HG02588 (cell line): Measurements from ENCODE around the gene CREB1.

Experiments
- ATAC-seq: cut with Tn5 transposase; IDR thresholded peaks from one replicate; pipeline ENCODE4 v1.9.1; 2021; ENCODE audit warnings: mild to moderate bottlenecking, moderate library complexity; ENCODE audit not compliant: unreplicated experiment

Gene CREB1

GRCh38 chr2:207539470-207539869 lies 9.7 kb downstream of the CREB1 start:
- no peak for ATAC-seq

GRCh38 chr2:207540431-207540830 lies 10.7 kb downstream of the CREB1 start:
- ATAC-seq: no peak

DNA sequence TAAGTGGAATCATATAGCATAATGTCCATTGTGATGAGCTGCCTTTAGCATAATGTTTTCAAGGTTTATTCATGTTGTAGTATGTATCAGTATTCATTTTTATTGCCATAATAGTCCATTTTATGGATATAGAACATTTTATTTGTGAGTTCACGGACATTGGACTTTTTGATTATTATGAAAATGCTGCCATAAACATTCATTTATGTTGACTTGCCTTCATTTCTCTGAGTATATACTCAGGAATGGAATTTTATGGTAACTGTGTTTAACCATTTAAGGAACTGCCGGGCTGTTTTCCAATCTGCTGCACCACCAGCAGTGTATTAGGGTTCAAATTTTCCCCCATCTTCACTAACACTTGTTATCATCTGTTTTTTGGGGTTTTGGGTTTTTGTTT lies 12.2 kb downstream of the CREB1 start:
- no peak for ATAC-seq

- ATAC-seq: no peak
Measured at GRCh38 chr2:207543272-207543671, 13.5 kb downstream of the CREB1 start.

- no peak for ATAC-seq
Measured at GRCh38 chr2:207546822-207547221, 17.1 kb downstream of the CREB1 start.

DNA sequence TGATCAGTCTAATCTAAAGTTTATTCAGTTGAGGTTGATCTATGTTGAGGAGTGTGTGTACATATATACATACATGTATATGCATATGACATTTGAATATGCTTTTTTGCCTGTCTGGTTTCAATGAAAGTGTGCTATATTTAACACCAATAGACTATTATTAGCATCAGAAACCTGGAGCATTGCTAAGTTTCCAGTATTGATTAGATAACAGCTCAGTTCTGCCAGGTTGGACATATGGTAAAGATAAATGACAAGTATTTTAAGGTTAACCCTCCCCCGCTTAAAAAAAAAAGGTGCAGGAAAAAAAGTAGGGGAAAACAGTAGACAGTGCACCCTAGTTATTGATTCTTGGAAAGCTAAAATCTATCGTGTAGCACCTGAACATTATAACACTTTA lies 19.4 kb downstream of the CREB1 start:
- ATAC-seq: no peak

DNA sequence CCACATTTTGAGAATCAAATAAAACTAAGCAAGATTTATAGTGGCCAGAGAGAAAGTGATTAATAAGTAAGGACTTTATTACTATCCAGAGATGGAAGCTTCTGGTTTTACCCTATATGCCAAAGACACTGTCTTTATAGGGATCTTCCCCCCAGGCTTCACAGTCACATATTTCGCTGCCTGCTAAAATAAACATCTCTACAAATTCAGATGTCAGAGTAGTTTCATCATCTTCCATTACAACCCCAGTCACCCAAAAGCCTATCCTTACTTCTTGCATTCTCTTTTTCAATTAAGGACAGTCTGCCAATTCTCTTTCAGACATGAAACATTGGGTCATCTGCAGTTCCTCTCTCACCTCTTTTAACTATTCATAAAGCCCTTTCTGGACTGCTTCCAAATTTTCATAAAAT lies 28.3 kb downstream of the CREB1 start:
- ATAC-seq: no peak

GRCh38 chr2:207561386-207562080 lies 31.8 kb downstream of the CREB1 start:
- no peak for ATAC-seq

DNA sequence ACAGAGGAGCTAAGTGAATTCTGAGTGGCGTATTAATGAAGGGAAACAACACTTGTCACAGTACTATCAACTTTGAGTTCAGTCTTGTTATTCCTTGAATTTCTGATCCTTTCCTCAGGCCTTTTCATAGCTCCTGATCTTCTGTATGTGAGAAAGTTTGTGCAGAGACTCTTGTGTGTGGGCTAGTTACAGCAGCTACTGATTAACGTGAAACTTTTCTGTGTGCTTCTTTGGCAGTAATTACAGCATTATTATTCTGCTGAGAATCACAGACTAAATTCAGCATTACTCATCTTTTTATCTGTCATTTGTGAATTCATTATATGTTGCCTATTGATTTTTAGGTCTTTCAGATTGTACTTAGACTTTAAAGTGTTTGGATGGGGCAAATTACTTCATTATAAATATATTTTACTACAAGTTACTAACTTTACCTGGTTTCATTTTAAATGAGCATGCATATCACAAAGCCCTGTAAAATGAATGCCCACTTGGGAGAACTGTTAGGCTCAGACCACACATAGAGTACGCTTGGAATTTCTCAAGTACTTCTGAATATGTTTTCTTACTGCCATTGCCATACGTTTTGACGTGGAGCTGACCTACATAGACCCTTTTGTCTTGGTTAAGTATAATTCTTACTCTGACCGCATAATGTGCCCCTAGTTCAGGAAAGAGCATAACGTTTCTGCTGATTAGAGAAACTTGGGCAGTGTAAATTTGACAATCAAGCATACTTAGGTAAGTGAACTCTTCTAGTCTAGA lies 36.2 kb downstream of the CREB1 start:
- ATAC-seq: no peak

DNA sequence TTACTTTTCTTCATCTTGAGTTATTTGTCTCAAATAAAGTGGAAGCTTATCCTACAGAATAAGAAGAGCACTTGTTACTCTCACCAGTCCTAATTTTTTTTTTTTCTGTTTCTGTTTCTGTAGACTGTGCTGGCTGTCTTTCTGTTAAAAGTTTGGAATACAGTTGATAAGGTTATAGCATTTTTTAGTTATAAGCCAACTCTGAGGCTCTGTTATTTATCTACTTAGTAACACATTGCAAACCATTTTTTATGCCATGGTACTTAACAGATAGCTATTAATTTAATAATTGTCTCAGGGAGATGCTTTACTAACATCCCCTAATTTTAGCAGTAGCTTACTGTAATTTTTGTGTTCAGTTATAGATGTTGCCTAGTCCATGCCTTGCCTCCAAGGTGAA lies 37.9 kb downstream of the CREB1 start:
- ATAC-seq: no peak

DNA sequence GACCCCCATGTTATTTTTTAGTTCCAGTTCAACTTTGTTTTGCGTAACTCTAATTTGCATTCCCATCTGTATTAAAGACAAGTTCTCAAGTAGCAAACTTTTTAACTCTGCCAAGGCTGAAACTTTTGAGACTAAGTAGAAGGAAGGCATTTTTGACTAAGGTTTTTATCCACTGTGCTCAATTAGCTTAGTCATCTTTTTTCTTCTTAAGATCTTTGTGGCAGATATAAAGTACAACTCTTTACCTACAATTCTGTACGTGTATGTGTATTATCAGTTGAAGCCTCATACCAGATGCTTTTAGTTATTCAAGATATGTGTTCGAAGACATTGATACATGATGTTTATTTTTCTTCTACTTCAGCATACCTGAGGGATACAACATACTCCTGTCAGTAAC lies 41.6 kb downstream of the CREB1 start:
- no peak for ATAC-seq

DNA sequence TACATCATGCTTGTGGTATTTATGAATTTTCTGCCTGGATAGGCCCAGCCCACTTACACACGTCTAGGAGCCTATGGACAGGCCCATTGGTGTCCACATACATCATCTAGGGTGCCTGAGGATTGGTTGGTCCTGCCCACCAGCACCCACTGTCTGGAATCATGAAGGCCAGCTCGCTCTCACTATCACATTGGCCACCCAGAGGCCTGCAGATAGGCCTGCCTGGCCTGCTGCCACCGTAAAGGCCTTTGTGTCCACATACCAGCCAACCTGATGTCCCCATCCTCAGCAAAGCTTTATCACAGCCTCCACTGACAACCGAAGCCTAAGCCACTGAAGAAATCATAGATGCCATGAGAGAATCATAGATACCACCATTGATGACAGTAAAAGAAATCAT lies 55.2 kb downstream of the CREB1 start:
- ATAC-seq: no peak

- no peak for ATAC-seq
Measured at GRCh38 chr2:207587305-207587704, 57.5 kb downstream of the CREB1 start.

GRCh38 chr2:207589143-207589542 lies 59.4 kb downstream of the CREB1 start:
- ATAC-seq: no peak

- ATAC-seq: no peak
Measured at GRCh38 chr2:207593277-207593676, 63.5 kb downstream of the CREB1 start.

GRCh38 chr2:207594264-207594663 lies 64.5 kb downstream of the CREB1 start:
- no peak for ATAC-seq

DNA sequence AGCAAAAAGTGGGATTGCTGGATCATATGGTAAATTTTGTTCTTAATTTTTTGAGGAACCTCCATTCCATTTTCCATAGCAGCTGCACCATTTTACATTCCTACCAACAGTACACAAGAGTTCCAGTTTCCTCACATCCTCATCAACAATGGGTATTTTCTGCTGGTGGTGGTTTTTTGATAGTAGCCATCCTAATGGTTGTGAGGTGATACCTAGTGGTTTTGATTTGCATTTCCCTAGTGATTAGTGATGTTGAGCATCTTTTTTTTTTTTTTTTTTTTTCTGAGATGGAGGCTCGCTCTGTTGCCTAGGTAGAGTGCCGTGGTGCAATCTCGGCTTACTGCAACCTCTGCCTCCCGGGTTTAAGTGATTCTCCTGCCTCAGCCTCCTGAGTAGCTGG lies 65.0 kb downstream of the CREB1 start:
- ATAC-seq: no peak

- ATAC-seq: no peak
Measured at GRCh38 chr2:207599636-207600035, 69.9 kb downstream of the CREB1 start.

GRCh38 chr2:207600231-207600630 lies 70.5 kb downstream of the CREB1 start:
- no peak for ATAC-seq

GRCh38 chr2:207601774-207602173 lies 72.0 kb downstream of the CREB1 start:
- no peak for ATAC-seq

DNA sequence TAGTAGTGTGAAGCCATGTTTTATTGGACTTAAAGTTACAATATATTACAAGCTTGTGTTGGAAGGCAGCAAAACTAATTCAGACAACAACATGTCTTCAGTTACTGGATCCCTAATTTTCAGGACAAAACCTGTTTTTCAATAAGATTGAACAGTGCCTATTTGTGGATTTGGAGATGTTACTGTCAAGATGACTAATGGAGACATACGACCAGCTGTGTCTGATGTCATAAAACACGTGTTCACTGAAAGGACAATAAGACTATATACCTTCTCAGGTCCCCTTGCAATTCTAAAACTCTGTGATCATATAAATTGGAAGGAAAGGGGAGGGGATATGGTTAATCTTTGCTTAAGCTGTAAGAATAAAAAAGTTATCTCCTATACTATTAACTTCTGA lies 73.7 kb downstream of the CREB1 start:
- no peak for ATAC-seq

GRCh38 chr2:207606399-207606798 lies 76.6 kb downstream of the CREB1 start:
- ATAC-seq: no peak

GRCh38 chr2:207606829-207607228 lies 77.1 kb downstream of the CREB1 start:
- ATAC-seq: no peak
